HG02763 (cell line): Measurements from ENCODE around the gene IQCC.

Source experiments
- ATAC-seq: cut with Tn5 transposase; IDR thresholded peaks from one replicate; pipeline ENCODE4 v1.9.1; 2021; ENCODE audit warnings: mild to moderate bottlenecking, moderate library complexity; ENCODE audit not compliant: unreplicated experiment

The IQCC gene

DNA sequence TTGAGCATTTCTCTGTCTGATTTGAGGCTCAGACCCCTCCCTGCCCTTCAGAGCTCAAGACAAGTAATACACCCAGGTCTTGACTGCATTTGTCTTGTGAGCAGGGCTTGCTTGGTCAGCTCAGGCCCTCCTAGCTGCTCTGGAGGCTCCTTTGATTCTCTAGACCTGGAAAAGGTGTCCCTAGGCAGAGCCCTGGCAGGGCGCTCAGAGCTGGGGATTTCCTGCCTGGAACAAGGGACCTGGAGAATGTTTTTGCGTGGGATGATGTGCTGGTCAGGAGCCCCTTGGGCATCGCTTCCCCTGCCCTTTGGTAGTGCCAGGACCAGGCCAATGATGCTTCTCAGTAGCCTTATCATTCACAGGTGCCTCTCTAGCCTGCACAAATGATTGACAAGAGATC, 9.9 kb upstream of the IQCC start:
- no peak for ATAC-seq

- ATAC-seq, result no peak
Observed at GRCh38 chr1:32195972-32196823, 9.3 kb upstream of the IQCC start.

- no peak for ATAC-seq
Observed at GRCh38 chr1:32197074-32197473, 8.4 kb upstream of the IQCC start.

DNA sequence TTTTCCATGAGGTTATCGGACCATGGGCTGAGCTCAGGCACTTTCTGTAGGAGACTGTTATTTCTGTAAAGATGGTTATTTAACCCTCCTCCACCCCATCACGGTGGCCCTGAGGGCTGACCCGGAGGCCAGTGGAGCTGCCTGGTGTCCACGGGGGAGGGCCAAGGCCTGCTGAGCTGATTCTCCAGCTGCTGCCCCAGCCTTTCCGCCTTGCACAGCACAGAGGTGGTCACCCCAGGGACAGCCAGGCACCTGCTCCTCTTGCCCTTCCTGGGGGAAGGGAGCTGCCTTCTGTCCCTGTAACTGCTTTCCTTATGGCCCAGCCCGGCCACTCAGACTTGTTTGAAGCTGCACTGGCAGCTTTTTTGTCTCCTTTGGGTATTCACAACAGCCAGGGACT, 7.6 kb upstream of the IQCC start:
- ATAC-seq, result no peak

DNA sequence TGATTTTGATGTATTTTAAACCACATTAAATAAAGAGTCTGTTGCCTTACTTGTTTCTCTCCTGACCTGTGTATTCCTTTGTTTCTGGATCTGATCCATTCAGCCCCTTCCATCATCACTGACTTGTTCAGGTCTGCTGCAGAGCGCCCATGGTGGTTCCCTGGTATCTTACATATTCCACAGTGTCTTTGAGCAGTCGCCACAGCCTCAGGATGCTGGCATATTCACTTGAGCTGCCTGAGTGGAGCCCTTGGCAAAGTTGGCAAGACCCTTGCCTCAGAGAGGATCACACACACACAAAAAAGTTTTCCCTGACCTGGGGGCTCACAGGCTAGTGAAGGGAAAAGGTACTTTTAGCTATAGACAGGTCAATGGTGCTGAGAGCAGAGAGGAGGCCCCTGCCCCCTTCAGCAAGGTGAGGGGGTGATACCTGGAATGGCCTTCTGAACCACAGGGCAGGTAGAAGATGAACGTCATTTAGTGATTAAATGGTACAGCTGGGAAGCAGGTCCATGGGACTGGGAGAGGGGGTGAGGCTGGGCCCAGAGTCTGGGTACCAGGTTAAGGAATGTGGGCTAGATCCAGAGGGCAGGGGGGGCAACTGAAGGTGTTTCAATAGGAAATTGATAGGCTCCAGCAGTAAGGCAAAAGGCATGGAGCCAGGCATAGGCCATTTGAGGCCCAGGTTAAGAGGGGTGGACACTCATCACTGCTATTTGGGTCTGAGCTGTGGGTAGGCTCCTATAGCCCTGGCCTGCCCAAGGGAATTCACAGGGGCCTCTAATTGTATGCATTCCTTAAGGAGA, 7.0 kb upstream of the IQCC start:
- ATAC-seq, result no peak

GRCh38 chr1:32199043-32199716, 6.3 kb upstream of the IQCC start:
- no peak for ATAC-seq

DNA sequence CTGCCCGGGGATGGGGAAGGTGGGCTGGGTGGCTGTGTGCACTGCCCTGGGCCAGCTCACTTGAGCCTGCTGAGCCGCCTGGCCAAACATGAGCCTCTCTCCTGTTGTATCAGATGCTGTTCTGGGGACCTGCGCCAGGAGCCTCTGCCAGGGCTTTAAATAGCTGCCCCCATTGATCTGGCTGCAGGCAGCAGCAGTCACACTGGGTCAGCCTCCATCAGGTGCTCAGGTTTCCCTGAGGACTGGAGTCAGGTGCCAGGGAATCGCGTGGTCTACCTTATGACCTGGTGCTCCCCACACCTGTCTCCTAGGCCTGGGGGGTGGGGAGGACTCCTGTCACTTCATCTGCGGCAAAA, 5.8 kb upstream of the IQCC start:
- no peak for ATAC-seq

GRCh38 chr1:32200226-32201010, 5.1 kb upstream of the IQCC start, which contains the start of gene CCDC28B:
CCDC28B (plus strand) TSS chr1:32200595; CDS start chr1:32201936, 1,341 bp downstream.
- no peak for ATAC-seq

DNA sequence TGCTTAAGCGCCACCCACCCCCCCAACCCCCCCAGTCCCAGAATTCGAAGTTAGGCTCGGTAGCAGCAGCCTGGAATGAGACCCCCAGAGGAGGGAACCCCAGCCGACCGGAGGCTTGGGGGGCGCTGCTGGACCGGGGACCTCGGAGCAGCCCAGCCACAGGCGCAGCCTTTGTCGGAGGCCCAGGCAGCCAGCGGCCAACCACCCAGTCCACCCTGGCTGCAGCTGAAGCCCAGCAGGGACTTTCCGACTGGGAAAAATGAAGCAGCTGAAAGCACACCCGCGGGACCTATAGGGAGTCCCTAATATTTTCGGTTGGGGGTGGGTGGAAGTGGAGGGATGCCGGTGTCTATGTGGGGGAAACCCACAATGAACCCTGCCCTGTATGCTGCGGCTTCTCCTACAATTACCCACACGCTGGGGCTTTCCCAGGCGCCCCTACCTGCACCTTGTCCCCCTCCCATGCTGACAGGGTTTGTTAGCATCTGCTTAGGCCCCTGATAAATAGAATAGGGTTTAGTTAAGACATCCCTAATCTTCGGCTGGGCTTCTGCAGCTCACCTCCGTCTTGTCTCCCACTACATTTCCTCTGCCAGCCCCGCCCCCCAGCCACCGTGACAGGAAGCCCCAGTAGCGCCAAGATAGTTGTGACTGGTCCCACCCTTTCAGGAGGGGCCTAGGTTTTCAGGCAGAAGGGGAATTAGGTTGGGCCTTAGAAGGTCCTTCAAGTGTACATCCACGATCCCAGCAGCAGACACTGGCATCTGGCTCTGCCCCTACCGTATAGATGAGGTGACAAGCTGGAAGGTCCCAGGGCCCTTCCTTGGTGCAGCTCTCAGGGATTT, 4.2 kb upstream of the IQCC start:
- no peak for ATAC-seq

DNA sequence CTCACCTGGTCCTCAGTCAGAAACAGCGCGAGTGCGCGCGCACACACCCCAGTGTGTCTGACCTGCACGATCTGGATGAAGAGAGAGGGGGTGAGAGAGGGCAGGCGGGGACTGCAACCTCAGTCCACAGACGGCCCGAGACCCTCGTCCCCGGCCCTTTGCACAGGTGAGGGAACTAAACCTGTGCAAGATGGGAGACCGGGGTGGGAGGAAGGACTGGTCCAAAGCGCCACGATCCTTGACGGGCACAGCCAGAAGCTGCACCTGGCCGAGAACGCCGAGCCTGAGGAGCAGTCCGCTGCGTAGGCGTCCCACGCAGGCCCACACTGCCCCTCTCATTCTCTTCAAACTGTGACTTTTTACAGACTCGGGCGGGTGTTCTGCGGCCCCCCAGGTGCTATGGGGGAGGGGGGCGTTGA, 519 bp upstream of the IQCC start:
- no peak for ATAC-seq

DNA sequence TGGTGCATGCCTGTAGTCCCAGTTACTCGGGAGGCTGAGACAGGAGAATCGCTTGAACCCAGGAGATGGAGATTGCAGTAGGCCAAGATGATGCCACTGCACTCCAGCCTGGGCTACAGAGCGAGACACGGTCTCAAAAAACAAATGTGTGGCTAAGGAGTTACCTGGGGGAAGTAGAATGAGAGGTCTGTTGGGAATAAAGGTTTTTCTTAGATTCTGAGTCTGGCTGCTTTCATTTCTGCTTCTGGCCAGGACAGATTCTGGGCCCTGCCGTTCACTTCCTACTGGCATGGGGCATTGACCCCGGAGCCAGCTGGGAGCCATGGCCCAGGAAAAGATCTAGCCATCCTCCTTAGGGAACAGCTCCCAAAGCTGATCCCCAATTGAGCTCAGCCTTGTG, 3.0 kb downstream of the IQCC start:
- ATAC-seq, result no peak

GRCh38 chr1:32208891-32209328, 3.4 kb downstream of the IQCC start, which contains the start of gene DCDC2B:
DCDC2B (plus strand) TSS chr1:32209089; CDS start chr1:32209094, 5 bp downstream.
- ATAC-seq, result no peak

GRCh38 chr1:32215629-32216480, 10.4 kb downstream of the IQCC start:
- no peak for ATAC-seq

GRCh38 chr1:32216566-32216965, 11.1 kb downstream of the IQCC start:
- ATAC-seq, result no peak

DNA sequence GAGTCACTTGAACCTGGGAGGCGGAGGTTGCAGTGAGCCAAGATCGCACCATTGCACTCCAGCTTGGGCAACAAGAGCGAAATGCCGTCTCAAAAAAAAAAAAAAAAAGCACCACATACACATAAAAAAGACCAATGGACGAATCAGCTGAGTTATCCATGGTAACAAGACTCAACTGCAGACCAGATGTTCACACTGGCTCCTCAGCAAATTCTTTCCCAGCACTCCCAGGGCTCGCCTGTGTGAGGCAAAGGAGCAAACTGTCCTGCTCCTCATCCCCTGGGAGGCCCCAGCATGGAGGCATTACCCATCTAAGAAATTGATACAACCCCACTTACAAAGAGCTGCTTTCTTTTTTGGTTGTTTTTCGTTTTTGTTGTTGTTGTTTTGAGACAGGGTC, 13.6 kb downstream of the IQCC start:
- no peak for ATAC-seq

DNA sequence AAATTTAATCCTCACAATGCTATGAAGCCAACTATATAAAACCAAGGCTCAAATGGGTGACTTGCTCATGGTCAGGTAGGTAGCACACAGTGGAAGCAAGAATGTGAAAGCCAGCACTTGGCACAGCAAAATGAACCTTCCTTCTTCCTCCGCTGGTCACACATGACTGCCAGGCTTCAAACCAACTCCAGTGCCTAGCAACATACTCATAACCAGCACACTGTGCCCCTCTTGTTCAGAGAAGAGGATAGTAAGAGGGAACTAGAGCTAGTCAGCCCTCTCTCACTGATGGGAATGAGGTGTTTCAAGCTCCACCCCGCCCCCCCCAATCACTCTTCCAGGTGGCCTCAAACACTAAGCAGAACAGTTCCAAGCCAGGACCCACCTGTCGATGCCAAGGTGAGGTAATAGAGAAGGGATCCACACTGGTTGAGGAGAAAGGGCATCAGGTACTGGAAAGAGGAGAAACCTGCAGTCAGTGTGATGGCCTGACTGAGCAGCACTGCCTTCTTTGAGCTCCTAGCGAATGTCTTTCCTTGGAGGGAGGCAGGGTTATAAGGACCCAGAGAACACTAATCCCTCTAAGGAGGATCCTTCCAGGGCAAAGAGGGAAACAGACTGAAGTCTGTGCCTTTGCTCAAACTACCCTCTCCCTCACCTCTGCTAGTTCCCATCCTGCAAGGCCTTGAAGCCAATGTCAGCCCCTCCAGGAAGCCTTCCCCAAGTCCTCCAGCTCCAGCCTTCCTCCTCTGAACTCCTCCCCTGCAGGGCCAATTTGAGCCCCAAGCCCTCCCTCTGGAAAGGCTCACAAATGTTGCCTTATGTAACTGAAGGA, 15.5 kb downstream of the IQCC start:
- ATAC-seq, result no peak

DNA sequence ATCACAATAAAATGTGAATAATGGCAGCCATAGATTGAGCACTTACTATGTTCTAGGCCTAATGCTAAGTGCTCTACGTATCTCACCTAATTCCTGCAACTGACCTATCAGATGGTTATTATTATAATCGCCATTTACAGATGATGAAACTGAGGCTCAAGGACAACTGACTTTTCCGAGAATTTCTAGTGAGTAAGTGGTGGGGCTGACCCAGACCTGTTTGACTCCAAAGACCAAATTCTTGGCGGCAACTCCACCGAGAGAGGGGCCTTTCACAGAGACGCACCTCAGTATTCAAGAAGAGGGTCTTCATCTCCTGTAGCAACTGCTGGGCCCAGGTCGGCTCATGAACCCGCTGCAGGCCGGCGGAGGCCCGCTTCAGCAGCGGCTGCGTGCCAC, 16.1 kb downstream of the IQCC start:
- ATAC-seq, result no peak
